Measurements from ENCODE around the gene MAPK6.

- no peak for TF ChIP-seq CTCF (conservative IDR thresholded peaks at IDR 0.05)
- TF ChIP-seq EZH2 (IDR thresholded peaks at IDR 0.05; ENCODE audit: low read depth) = no peak
Observed at GRCh38 chr15:52023169-52023922, 4.3 kb downstream of the MAPK6 start.

All from PC-9 (cell line).